Caco-2 (cell line): Measurements from ENCODE around the gene ADARB1. TPM values are rescaled to one million over a fixed set of nuclear protein-coding genes. Genes with fewer than 3 reads are reported as not detected.

Source experiments
- BruUV-seq: library from RNA; stranded (reverse); fragments of 400-500 nt; replicated peaks from 2 replicates; lab custom pipeline; 2021; lab: Mats Ljungman, UMichigan
- CTCF ChIA-PET: fragments of 300-600 bp; sonication (Branson Sonifier 250); formaldehyde crosslinking; loops from one replicate; lab custom pipeline; 2022; ENCODE audit warnings: antibody characterized with exemption; lab: Charles Lee
- POLR2A ChIA-PET: fragments of 300-600 bp; sonication (Branson Sonifier 250); formaldehyde crosslinking; loops from one replicate; lab custom pipeline; 2022; ENCODE audit warnings: antibody characterized with exemption; lab: Charles Lee
- DNase-seq, 2 experiments: peaks; one replicate each; pipeline versions ENCODE4 v3.0.0 to v3.0.0-alpha.2; 2020 to 2022
- H3K27me3 ChIP-seq: replicated peaks from 2 replicates; pipeline ENCODE4 v1.6.0; 2011; ENCODE audit warnings: low read length; ENCODE audit not compliant: control insufficient read depth, insufficient read depth
- H3K36me3 ChIP-seq: 2 replicates; pipeline ENCODE4 v1.5.1; 2011; ENCODE audit warnings: low read length; ENCODE audit not compliant: control insufficient read depth, insufficient read depth
- H3K4me1 ChIP-seq: fragments of 250-450 bp; sonication (Bioruptor Pico); 2 replicates; pipeline ENCODE4 v1.5.1; 2020; ENCODE audit warnings: mild to moderate bottlenecking
- H3K4me3 ChIP-seq: 2 replicates; pipeline ENCODE4 v1.5.1; 2011; ENCODE audit warnings: low read depth, mild to moderate bottlenecking, control low read depth, low read length
- H3K9me3 ChIP-seq: fragments of 250-450 bp; sonication (Bioruptor Pico); 2 replicates; pipeline ENCODE4 v1.5.1; 2020; ENCODE audit warnings: mild to moderate bottlenecking, moderate library complexity
- H3K27ac Mint-ChIP-seq: one replicate; pipeline ENCODE4 v1.8.0; 2022; ENCODE audit warnings: mixed read lengths; ENCODE audit not compliant: unreplicated experiment
- H3K27me3 Mint-ChIP-seq: one replicate; pipeline ENCODE4 v1.8.0; 2022; ENCODE audit warnings: mixed read lengths; ENCODE audit not compliant: insufficient read depth, unreplicated experiment
- H3K36me3 Mint-ChIP-seq: one replicate; pipeline ENCODE4 v1.8.0; 2022; ENCODE audit warnings: mild to moderate bottlenecking, mixed read lengths; ENCODE audit not compliant: insufficient read depth, unreplicated experiment
- H3K4me1 Mint-ChIP-seq: one replicate; pipeline ENCODE4 v1.8.0; 2022; ENCODE audit warnings: low read depth, mixed read lengths; ENCODE audit not compliant: unreplicated experiment
- H3K4me3 Mint-ChIP-seq: one replicate; pipeline ENCODE4 v1.8.0; 2022; ENCODE audit warnings: mild to moderate bottlenecking, moderate library complexity, mixed read lengths; ENCODE audit not compliant: unreplicated experiment
- H3K9me3 Mint-ChIP-seq: one replicate; pipeline ENCODE4 v1.8.0; 2022; ENCODE audit warnings: mixed read lengths; ENCODE audit not compliant: unreplicated experiment
- intact Hi-C: fragments of 100-400 bp; cut with micrococcal nuclease; formaldehyde crosslinking; loops from one replicate; pipeline ENCODE4 v1.10.0; 2022; ENCODE audit not compliant: unreplicated experiment
- total RNA-seq: library from RNA; stranded (reverse); gene quantifications from 2 replicates; pipeline ENCODE4 v1.2.3, GENCODE V29; 2022
- TF ChIP-seq, protein P1 (sequence below), 2 experiments: fragments of 200-600 bp in 1 of 2; IDR thresholded peaks; 1 replicate in 1 of 2; 2 replicates in 1 of 2; pipeline versions ENCODE4 v1.5.1 to v1.8.0; 2011 to 2022; ENCODE audit warnings: antibody characterized with exemption in 1 of 2, control low read depth in 1 of 2, inconsistent platforms in 1 of 2, low read depth in 1 of 2, low read length in 1 of 2, mild to moderate bottlenecking in 1 of 2, moderate library complexity in 1 of 2; ENCODE audit not compliant: insufficient read depth in 1 of 2, severe bottlenecking in 1 of 2, unreplicated experiment in 1 of 2

ADARB1 gene
- total RNA-seq, 1 experiment from 2014 or later: 25.4 TPM

DNA sequence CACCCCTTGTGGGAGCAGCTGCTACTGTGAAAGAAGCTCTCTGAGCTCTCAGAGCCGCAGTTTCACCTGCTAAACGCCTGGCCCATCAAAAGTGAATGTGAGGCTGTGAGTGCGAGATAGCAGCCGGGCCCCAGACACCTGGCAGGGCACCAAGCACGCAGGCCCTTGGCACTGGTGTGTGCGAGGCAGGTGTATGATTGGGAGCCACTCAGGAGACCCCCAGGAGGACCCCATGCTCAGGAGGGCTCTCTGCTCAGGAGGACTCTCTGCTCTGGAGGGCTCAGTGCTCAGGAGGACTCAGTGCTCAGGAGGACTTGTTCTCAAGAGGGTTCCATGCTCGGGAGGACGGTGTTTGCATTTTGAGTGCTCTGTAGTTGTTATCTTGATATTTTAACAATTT lies 14.3 kb upstream of the ADARB1 start:
- Histone ChIP-seq H3K4me1 (no peaks in the 10 kb centered on the region), H3K4me3 (no peak overlapping the region), H3K27me3 (no peaks in the 10 kb centered on the region), H3K36me3 (no peaks in the 10 kb centered on the region), H3K9me3 (no peaks in the 10 kb centered on the region)
- no TSS peak for BruUV-seq
- Mint-ChIP-seq H3K4me1 (no peaks in the 10 kb centered on the region), H3K27ac (no peak overlapping the region), H3K27me3 (no peaks in the 10 kb centered on the region), H3K4me3 (no peak overlapping the region), H3K36me3 (no peaks in the 10 kb centered on the region), H3K9me3 (no peaks in the 10 kb centered on the region)
- POLR2A ChIA-PET: no interaction called here
- TF ChIP-seq, protein P1, sequence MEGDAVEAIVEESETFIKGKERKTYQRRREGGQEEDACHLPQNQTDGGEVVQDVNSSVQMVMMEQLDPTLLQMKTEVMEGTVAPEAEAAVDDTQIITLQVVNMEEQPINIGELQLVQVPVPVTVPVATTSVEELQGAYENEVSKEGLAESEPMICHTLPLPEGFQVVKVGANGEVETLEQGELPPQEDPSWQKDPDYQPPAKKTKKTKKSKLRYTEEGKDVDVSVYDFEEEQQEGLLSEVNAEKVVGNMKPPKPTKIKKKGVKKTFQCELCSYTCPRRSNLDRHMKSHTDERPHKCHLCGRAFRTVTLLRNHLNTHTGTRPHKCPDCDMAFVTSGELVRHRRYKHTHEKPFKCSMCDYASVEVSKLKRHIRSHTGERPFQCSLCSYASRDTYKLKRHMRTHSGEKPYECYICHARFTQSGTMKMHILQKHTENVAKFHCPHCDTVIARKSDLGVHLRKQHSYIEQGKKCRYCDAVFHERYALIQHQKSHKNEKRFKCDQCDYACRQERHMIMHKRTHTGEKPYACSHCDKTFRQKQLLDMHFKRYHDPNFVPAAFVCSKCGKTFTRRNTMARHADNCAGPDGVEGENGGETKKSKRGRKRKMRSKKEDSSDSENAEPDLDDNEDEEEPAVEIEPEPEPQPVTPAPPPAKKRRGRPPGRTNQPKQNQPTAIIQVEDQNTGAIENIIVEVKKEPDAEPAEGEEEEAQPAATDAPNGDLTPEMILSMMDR (IDR thresholded peaks at IDR 0.05; ENCODE audit: insufficient read depth in 1 of 2, low read depth in 1 of 2, low read length in 1 of 2, severe bottlenecking in 1 of 2, unreplicated experiment in 1 of 2): no peak
- intact Hi-C loops: no loop called here
- no peak for DNase-seq
- CTCF ChIA-PET: no interaction called here

DNA sequence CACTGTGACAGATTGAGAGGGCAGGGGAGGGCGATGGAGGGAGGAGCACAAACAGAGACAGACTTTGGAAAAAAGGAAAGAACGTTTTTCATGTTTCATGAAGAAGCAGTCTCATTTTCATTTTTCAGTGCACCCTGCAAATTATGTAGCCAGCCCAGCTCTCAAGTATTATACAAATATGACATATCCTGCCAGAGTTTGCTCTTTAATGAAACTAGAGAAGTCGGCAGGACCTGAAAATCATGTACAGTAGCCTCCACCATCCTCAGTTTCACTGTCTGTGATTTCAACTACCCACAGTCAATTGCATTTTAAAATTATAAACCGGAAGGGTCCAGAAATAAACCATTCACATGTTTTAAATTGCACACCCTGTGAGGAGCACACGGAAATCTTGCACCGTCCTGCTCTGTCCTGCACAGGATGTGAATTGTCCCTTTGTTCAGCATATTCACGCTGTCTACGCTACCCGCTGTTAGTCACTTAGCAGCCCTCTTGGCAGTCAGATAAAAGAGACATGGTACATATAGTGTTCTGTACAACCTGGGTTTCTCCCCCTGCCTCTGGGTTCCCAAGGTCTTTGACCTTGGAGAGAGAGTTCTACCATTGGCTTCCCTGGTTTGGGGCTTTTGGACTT lies 13.6 kb upstream of the ADARB1 start:
- no peak for DNase-seq
- no TSS peak for BruUV-seq
- no peaks in the 10 kb centered on the region for H3K36me3 ChIP-seq
- no peaks in the 10 kb centered on the region for H3K4me1 ChIP-seq
- Mint-ChIP-seq H3K27ac (no peak overlapping the region), H3K36me3 (no peaks in the 10 kb centered on the region), H3K4me3 (no peak overlapping the region), H3K27me3 (no peaks in the 10 kb centered on the region), H3K9me3 (no peaks in the 10 kb centered on the region), H3K4me1 (no peaks in the 10 kb centered on the region)
- H3K4me3 ChIP-seq: no peak overlapping the region
- POLR2A ChIA-PET: no interaction called here
- no peaks in the 10 kb centered on the region for H3K9me3 ChIP-seq
- H3K27me3 ChIP-seq: no peaks in the 10 kb centered on the region
- CTCF ChIA-PET: no interaction called here
- TF ChIP-seq, protein P1 (IDR thresholded peaks at IDR 0.05; ENCODE audit: insufficient read depth in 1 of 2, low read depth in 1 of 2, low read length in 1 of 2, severe bottlenecking in 1 of 2, unreplicated experiment in 1 of 2): no peak
- intact Hi-C loops: no loop called here

DNA sequence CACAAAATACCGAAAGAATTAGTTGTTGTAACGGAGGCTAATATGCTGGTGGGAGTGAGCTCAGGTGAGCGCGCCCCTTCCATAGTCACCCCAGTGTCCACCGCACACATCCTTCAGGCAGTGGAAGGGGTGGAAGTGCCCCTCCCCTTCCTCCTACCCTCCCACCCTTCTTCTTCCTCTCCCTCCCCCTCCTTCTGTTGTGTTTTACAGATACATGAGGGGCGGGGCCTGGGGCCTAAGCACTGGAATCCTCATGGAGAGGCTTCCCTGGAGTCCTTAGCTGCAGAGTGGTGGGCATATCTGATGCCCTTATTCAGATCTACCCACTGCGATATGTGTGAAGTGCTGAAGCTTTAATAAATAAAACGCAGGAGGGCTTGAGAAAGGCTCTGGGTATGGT lies 10.3 kb upstream of the ADARB1 start:
- H3K4me3 ChIP-seq: no peak overlapping the region
- no peaks in the 10 kb centered on the region for H3K9me3 Mint-ChIP-seq
- no peak for DNase-seq
- H3K4me3 Mint-ChIP-seq: no peak overlapping the region
- no peaks in the 10 kb centered on the region for H3K36me3 ChIP-seq
- no peaks in the 10 kb centered on the region for H3K9me3 ChIP-seq
- ChIA-PET POLR2A (no interaction called here), CTCF (no interaction called here)
- H3K27ac Mint-ChIP-seq: no peak overlapping the region
- H3K4me1 ChIP-seq: no peaks in the 10 kb centered on the region
- no peaks in the 10 kb centered on the region for H3K27me3 ChIP-seq
- H3K27me3 Mint-ChIP-seq: no peaks in the 10 kb centered on the region
- intact Hi-C loops: no loop called here
- H3K4me1 Mint-ChIP-seq: no peaks in the 10 kb centered on the region
- H3K36me3 Mint-ChIP-seq: no peaks in the 10 kb centered on the region
- BruUV-seq: no TSS peak
- TF ChIP-seq, protein P1 (IDR thresholded peaks at IDR 0.05; ENCODE audit: insufficient read depth in 1 of 2, low read depth in 1 of 2, low read length in 1 of 2, severe bottlenecking in 1 of 2, unreplicated experiment in 1 of 2): no peak
